ENCODE measurements around the gene NFATC1. TPM values are rescaled to one million over a fixed set of nuclear protein-coding genes. Genes with fewer than 3 reads are reported as not detected.

NFATC1 gene
- total RNA-seq, 1 donor from 2014 or later = 21.9 TPM

GRCh38 chr18:79542876-79543750 lies 147.4 kb downstream of the NFATC1 start:
- Histone ChIP-seq H3K4me1 (peaks cover 7% of the 10 kb centered on the region), H3K4me3 (no peak overlapping the region), H3K36me3 (no peaks in the 10 kb centered on the region), H3K9me3 (no peaks in the 10 kb centered on the region), H3K27ac (no peak overlapping the region), H3K27me3 (no peaks in the 10 kb centered on the region)
- intact Hi-C loops (cut with DNase I) = no loop called here
- TF ChIP-seq POLR2A (IDR thresholded peaks at IDR 0.05) = no peak
- TF ChIP-seq, protein P1, sequence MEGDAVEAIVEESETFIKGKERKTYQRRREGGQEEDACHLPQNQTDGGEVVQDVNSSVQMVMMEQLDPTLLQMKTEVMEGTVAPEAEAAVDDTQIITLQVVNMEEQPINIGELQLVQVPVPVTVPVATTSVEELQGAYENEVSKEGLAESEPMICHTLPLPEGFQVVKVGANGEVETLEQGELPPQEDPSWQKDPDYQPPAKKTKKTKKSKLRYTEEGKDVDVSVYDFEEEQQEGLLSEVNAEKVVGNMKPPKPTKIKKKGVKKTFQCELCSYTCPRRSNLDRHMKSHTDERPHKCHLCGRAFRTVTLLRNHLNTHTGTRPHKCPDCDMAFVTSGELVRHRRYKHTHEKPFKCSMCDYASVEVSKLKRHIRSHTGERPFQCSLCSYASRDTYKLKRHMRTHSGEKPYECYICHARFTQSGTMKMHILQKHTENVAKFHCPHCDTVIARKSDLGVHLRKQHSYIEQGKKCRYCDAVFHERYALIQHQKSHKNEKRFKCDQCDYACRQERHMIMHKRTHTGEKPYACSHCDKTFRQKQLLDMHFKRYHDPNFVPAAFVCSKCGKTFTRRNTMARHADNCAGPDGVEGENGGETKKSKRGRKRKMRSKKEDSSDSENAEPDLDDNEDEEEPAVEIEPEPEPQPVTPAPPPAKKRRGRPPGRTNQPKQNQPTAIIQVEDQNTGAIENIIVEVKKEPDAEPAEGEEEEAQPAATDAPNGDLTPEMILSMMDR (IDR thresholded peaks at IDR 0.05) = no peak
- no peak for TF ChIP-seq POLR2AphosphoS5 (IDR thresholded peaks at IDR 0.05; ENCODE audit: insufficient read depth in 1 of 2, low read depth in 1 of 2)
- DNase-seq (ENCODE audit: extremely low spot score in 2 of 2) = no peak

DNA sequence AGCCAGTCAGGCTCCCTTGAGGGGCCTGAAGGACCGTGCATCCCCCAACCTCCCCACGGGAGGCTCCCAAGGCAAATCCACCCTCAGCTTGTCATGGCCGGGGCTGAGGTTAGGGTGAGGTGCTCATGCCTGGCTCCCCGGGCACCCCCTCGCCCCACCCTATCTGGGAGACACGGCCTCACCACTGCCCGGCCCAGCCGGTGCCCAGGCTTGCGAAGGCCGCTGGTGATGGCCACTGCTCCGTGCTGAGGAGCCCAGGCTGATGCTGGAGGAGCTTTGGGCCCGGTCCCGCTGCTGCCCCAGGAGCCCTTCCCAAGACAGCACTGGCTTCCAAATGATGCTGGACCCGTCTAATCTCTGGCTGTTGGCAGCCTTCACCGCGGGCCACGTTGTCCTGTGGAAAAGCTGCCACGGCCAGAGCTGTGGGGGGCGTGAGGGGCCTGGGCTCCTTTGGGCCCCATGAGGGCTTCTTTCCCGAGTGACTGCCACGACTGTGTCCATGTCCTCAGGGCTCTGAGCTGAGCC lies 148.2 kb downstream of the NFATC1 start:
- Histone ChIP-seq H3K36me3 (no peaks in the 10 kb centered on the region), H3K27ac (no peak overlapping the region), H3K4me1 (peaks cover 7% of the 10 kb centered on the region), H3K4me3 (no peak overlapping the region), H3K9me3 (no peaks in the 10 kb centered on the region), H3K27me3 (no peaks in the 10 kb centered on the region)
- TF ChIP-seq POLR2A (IDR thresholded peaks at IDR 0.05) = no peak
- no peak for TF ChIP-seq POLR2AphosphoS5 (IDR thresholded peaks at IDR 0.05; ENCODE audit: insufficient read depth in 1 of 2, low read depth in 1 of 2)
- TF ChIP-seq, protein P1 (IDR thresholded peaks at IDR 0.05) = no peak
- intact Hi-C loops (cut with DNase I) = no loop called here
- DNase-seq (ENCODE audit: extremely low spot score in 2 of 2) = no peak

- H3K27me3 ChIP-seq = no peaks in the 10 kb centered on the region
- H3K4me1 ChIP-seq = peaks cover 7% of the 10 kb centered on the region
- no peak overlapping the region for H3K4me3 ChIP-seq
- H3K9me3 ChIP-seq = no peaks in the 10 kb centered on the region
- intact Hi-C loops (cut with DNase I) = no loop called here
- TF ChIP-seq POLR2AphosphoS5 (IDR thresholded peaks at IDR 0.05; ENCODE audit: insufficient read depth in 1 of 2, low read depth in 1 of 2) (no peak), POLR2A (IDR thresholded peaks at IDR 0.05) (no peak)
- TF ChIP-seq, protein P1 (IDR thresholded peaks at IDR 0.05) = no peak
- DNase-seq (ENCODE audit: extremely low spot score in 2 of 2) = no peak
- no peak overlapping the region for H3K27ac ChIP-seq
- H3K36me3 ChIP-seq = no peaks in the 10 kb centered on the region
Measured at GRCh38 chr18:79544386-79544963, 148.7 kb downstream of the NFATC1 start.

GRCh38 chr18:79545255-79545654 lies 149.5 kb downstream of the NFATC1 start:
- Histone ChIP-seq H3K27ac (no peak overlapping the region), H3K27me3 (no peaks in the 10 kb centered on the region), H3K4me3 (no peak overlapping the region), H3K36me3 (no peaks in the 10 kb centered on the region), H3K4me1 (peaks cover 7% of the 10 kb centered on the region), H3K9me3 (no peaks in the 10 kb centered on the region)
- intact Hi-C loops (cut with DNase I) = no loop called here
- TF ChIP-seq POLR2A (IDR thresholded peaks at IDR 0.05) (no peak), POLR2AphosphoS5 (IDR thresholded peaks at IDR 0.05; ENCODE audit: insufficient read depth in 1 of 2, low read depth in 1 of 2) (no peak)
- TF ChIP-seq, protein P1 (IDR thresholded peaks at IDR 0.05) = no peak
- no peak for DNase-seq (ENCODE audit: extremely low spot score in 2 of 2)

All from vagina (tissue), 2 donors.